GM12878 (cell line): ENCODE data around the gene SINHCAF.

Experiments
- BRCA1 ChIP-seq: IDR thresholded peaks from 2 replicates; pipeline ENCODE4 v1.6.1; 2011; ENCODE audit warnings: low read depth, low read length, improper control_type of control experiment
- ESRRA ChIP-seq: IDR thresholded peaks from 2 replicates; pipeline ENCODE4 v1.6.1; 2012; ENCODE audit warnings: mild to moderate bottlenecking, low read length, improper control_type of control experiment
- NFYB ChIP-seq: IDR thresholded peaks from 2 replicates; pipeline ENCODE4 v1.6.1; 2011; ENCODE audit warnings: low read depth, mild to moderate bottlenecking, low read length, improper control_type of control experiment, moderate library complexity; ENCODE audit not compliant: insufficient read depth
- POLR2A ChIP-seq: IDR thresholded peaks from 2 replicates; pipeline ENCODE4 v1.6.1; 2011; ENCODE audit warnings: low read depth, mild to moderate bottlenecking, low read length
- POLR2AphosphoS5 ChIP-seq: IDR thresholded peaks from 2 replicates; pipeline ENCODE4 v1.6.1; 2011; ENCODE audit warnings: mild to moderate bottlenecking, low read length, inconsistent platforms
- RB1 ChIP-seq: fragments of 450-650 bp; formaldehyde crosslinking; IDR thresholded peaks from 2 replicates; pipeline ENCODE4 v1.6.1; 2017; ENCODE audit warnings: mild to moderate bottlenecking, borderline replicate concordance
- ZNF24 ChIP-seq: fragments of 450-650 bp; IDR thresholded peaks from 2 replicates; pipeline ENCODE4 v1.6.1; 2017; ENCODE audit warnings: antibody characterized with exemption, mild to moderate bottlenecking
- ZNF274 ChIP-seq: IDR thresholded peaks from one replicate; pipeline ENCODE4 v1.8.0; 2011; ENCODE audit not compliant: insufficient read length, insufficient read depth
- TF ChIP-seq, protein P1 (sequence below), 3 experiments: IDR thresholded peaks in 2 of 3; conservative IDR thresholded peaks in 1 of 3; 2 replicates each; pipeline ENCODE4 v1.5.1; 2011; ENCODE audit warnings: low read depth in 3 of 3, low read length in 3 of 3, mild to moderate bottlenecking in 3 of 3, control low read depth in 2 of 3, moderate library complexity in 2 of 3, inconsistent platforms in 1 of 3, mixed read lengths in 1 of 3; ENCODE audit not compliant: control insufficient read depth in 2 of 3, insufficient read depth in 1 of 3; ENCODE audit errors: extremely low read depth in 1 of 3
- TF ChIP-seq, protein P2 (sequence below): IDR thresholded peaks from 2 replicates; pipeline ENCODE4 v1.6.1; 2011; ENCODE audit warnings: mild to moderate bottlenecking, low read depth, low read length, moderate library complexity; ENCODE audit not compliant: insufficient replicate concordance
- TF ChIP-seq, protein P3 (sequence below): fragments of 450-650 bp; IDR thresholded peaks from 2 replicates; pipeline ENCODE4 v1.6.1; 2017; ENCODE audit warnings: mild to moderate bottlenecking

DNA sequence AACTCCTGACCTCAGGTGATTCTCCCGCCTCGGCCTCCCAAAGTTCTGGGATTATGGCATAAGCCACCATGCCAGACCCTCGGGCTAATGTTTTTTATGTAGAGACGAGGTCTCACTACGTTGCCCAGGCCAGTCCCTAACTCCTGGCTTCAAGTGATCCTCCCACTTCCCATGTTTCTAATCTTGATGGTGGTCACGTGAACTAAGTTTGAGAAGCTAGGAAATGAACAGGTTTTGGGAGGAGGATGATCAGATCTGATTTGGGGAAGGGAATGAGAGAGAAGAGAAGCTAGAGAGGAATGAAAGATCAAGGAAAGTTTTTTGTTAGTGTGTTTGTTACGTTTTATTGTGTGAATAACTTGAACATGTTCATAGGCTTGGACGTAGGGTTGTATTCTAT is 17.2 kb upstream of the SINHCAF start:
- TF ChIP-seq, protein P1, sequence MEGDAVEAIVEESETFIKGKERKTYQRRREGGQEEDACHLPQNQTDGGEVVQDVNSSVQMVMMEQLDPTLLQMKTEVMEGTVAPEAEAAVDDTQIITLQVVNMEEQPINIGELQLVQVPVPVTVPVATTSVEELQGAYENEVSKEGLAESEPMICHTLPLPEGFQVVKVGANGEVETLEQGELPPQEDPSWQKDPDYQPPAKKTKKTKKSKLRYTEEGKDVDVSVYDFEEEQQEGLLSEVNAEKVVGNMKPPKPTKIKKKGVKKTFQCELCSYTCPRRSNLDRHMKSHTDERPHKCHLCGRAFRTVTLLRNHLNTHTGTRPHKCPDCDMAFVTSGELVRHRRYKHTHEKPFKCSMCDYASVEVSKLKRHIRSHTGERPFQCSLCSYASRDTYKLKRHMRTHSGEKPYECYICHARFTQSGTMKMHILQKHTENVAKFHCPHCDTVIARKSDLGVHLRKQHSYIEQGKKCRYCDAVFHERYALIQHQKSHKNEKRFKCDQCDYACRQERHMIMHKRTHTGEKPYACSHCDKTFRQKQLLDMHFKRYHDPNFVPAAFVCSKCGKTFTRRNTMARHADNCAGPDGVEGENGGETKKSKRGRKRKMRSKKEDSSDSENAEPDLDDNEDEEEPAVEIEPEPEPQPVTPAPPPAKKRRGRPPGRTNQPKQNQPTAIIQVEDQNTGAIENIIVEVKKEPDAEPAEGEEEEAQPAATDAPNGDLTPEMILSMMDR (IDR thresholded peaks at IDR 0.05 in 2 of 3, conservative IDR thresholded peaks at IDR 0.05 in 1 of 3; ENCODE audit: control insufficient read depth in 2 of 3, extremely low read depth in 1 of 3, insufficient read depth in 1 of 3, low read depth in 3 of 3, low read length in 3 of 3): no peak
- TF ChIP-seq, protein P2, sequence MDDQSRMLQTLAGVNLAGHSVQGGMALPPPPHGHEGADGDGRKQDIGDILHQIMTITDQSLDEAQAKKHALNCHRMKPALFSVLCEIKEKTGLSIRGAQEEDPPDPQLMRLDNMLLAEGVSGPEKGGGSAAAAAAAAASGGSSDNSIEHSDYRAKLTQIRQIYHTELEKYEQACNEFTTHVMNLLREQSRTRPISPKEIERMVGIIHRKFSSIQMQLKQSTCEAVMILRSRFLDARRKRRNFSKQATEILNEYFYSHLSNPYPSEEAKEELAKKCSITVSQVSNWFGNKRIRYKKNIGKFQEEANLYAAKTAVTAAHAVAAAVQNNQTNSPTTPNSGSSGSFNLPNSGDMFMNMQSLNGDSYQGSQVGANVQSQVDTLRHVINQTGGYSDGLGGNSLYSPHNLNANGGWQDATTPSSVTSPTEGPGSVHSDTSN: no peak
- TF ChIP-seq ESRRA: no peak
- TF ChIP-seq, protein P3, sequence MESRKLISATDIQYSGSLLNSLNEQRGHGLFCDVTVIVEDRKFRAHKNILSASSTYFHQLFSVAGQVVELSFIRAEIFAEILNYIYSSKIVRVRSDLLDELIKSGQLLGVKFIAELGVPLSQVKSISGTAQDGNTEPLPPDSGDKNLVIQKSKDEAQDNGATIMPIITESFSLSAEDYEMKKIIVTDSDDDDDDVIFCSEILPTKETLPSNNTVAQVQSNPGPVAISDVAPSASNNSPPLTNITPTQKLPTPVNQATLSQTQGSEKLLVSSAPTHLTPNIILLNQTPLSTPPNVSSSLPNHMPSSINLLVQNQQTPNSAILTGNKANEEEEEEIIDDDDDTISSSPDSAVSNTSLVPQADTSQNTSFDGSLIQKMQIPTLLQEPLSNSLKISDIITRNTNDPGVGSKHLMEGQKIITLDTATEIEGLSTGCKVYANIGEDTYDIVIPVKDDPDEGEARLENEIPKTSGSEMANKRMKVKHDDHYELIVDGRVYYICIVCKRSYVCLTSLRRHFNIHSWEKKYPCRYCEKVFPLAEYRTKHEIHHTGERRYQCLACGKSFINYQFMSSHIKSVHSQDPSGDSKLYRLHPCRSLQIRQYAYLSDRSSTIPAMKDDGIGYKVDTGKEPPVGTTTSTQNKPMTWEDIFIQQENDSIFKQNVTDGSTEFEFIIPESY: no peak
- no peak for TF ChIP-seq ZNF24
- no peak for TF ChIP-seq NFYB
- no peak for TF ChIP-seq RB1
- no peak for TF ChIP-seq POLR2A
- no peak for TF ChIP-seq POLR2AphosphoS5
- TF ChIP-seq BRCA1: no peak
- no peak for TF ChIP-seq ZNF274
